Endothelial cell of umbilical vein (primary cell): Measurements from ENCODE around the gene APLN.

Source experiments
- CTCF ChIP-seq, 2 donors: IDR thresholded peaks; 1 replicate in 1 of 2; 2 replicates in 1 of 2; pipeline ENCODE4 v1.5.1; 2011; ENCODE audit warnings: low read length in 2 of 2, mild to moderate bottlenecking in 2 of 2, moderate library complexity in 2 of 2, control low read depth in 1 of 2, inconsistent platforms in 1 of 2, low read depth in 1 of 2; ENCODE audit not compliant: insufficient read depth in 1 of 2; ENCODE audit errors: extremely low read depth in 1 of 2
- EZH2 ChIP-seq: IDR thresholded peaks from 2 replicates; pipeline ENCODE4 v1.6.1; 2012; ENCODE audit warnings: borderline replicate concordance, low read depth, mild to moderate bottlenecking, moderate library complexity, low read length, inconsistent platforms; ENCODE audit not compliant: severe bottlenecking
- GATA2 ChIP-seq: IDR thresholded peaks from 2 replicates; pipeline ENCODE4 v1.7.0; 2011; ENCODE audit warnings: low read depth, mild to moderate bottlenecking, moderate library complexity, mixed read lengths, low read length; ENCODE audit not compliant: insufficient read length, insufficient read depth
- MAX ChIP-seq: IDR thresholded peaks from 2 replicates; pipeline ENCODE4 v1.6.1; 2011; ENCODE audit not compliant: insufficient read depth, insufficient read length
- MYC ChIP-seq: IDR thresholded peaks from one replicate; pipeline ENCODE4 v1.6.1; 2011; ENCODE audit warnings: mild to moderate bottlenecking, low read depth, low read length
- POLR2A ChIP-seq: IDR thresholded peaks from 2 replicates; pipeline ENCODE4 v1.6.1; 2012; ENCODE audit warnings: low read depth, mild to moderate bottlenecking, control low read depth, low read length
- POLR2AphosphoS5 ChIP-seq: IDR thresholded peaks from 2 replicates; pipeline ENCODE4 v1.6.1; 2012; ENCODE audit warnings: low read depth, mild to moderate bottlenecking, control low read depth, low read length, moderate library complexity; ENCODE audit not compliant: insufficient read depth

- TF ChIP-seq CTCF (IDR thresholded peaks at IDR 0.05; ENCODE audit: extremely low read depth in 1 of 2, insufficient read depth in 1 of 2, low read depth in 1 of 2, low read length in 2 of 2): no peak
- TF ChIP-seq POLR2AphosphoS5: no peak
- TF ChIP-seq EZH2: no peak
- TF ChIP-seq MAX: no peak
- no peak for TF ChIP-seq MYC
- no peak for TF ChIP-seq POLR2A
- TF ChIP-seq GATA2: no peak
Measured at GRCh38 chrX:129653971-129654651, 645 bp downstream of the APLN start.
